T-helper 17 cell (primary cell): ENCODE data around the gene IL11RA. TPM values are rescaled to one million over a fixed set of nuclear protein-coding genes. Genes with fewer than 3 reads are reported as not detected.
"Not testable (repeated sequence)": the region's sequence is repeated elsewhere in the genome, so short reads cannot be mapped to it uniquely, and the experiment has no call there.

Experiments used
- ATAC-seq: fragments of 150-1000 bp; cut with Tn5 transposase; 2 replicates; pipeline ENCODE4 v1.10.0; 2021; ENCODE audit warnings: mild to moderate bottlenecking, moderate library complexity
- DNase-seq, 3 donors: peaks; one replicate each; pipeline versions ENCODE4 v3.0.0 to v3.0.0-alpha.2; 2020 to 2021
- H3K9me3 ChIP-seq: one replicate; pipeline ENCODE4 v1.7.0; 2013; ENCODE audit warnings: low read length, mild to moderate bottlenecking; ENCODE audit not compliant: control insufficient read depth, poor library complexity, severe bottlenecking
- H3K27ac Mint-ChIP-seq: one replicate; pipeline ENCODE4 v1.8.0; 2022; ENCODE audit warnings: mild to moderate bottlenecking, moderate library complexity, mixed read lengths
- H3K27me3 Mint-ChIP-seq: one replicate; pipeline ENCODE4 v1.8.0; 2022; ENCODE audit warnings: mixed read lengths
- H3K36me3 Mint-ChIP-seq: one replicate; pipeline ENCODE4 v1.8.0; 2022; ENCODE audit warnings: low read depth, mixed read lengths
- H3K4me1 Mint-ChIP-seq: one replicate; pipeline ENCODE4 v1.8.0; 2022; ENCODE audit warnings: mild to moderate bottlenecking, mixed read lengths
- H3K4me3 Mint-ChIP-seq: one replicate; pipeline ENCODE4 v1.8.0; 2022; ENCODE audit warnings: mild to moderate bottlenecking, moderate library complexity, mixed read lengths
- total RNA-seq, 4 donors: library from RNA in 2 of 4; stranded (reverse) in 2 of 4; gene quantifications; one replicate each; pipeline ENCODE4 v1.2.3 and lab custom pipeline; 2022 to 2026

Gene IL11RA
- total RNA-seq, 2 donors from 2014 or later: 168 to 195 TPM

DNA sequence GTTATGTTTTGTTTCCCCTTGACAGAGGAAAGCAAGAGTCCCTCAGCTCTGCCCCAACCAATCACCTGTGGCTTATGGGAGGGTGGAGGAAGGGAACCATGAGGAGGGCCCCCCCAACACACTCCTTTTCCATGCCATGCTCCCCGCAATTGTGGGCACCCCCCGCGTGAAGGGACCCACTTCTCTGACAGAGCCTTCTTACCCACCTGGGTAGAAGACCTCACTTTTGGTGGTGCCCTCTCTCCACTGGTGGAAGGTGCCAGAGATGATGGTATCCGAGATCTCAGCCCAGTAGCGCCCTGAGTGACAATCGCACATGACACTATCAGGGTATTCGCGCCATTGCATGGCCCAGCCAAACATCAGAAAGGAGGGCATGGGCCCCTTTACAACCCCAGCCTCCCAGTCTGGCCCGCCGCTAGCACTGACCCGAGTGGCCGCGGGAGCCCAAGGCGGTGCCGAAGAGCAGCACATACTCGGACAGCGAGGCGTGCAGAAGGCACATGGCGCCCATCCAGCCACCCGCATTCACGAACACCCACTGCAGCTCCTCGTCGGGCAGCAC, 15.1 kb upstream of the IL11RA start:
- no peaks in the 10 kb centered on the region for H3K27me3 Mint-ChIP-seq
- peaks cover 44% of the 10 kb centered on the region for H3K4me1 Mint-ChIP-seq
- no peaks in the 10 kb centered on the region for H3K9me3 ChIP-seq
- no peak for DNase-seq
- no peak for ATAC-seq
- peak overlapping the region; percentile 92 for H3K4me3 Mint-ChIP-seq
- H3K27ac Mint-ChIP-seq: peak overlapping the region; percentile 85
- H3K36me3 Mint-ChIP-seq: no peaks in the 10 kb centered on the region

DNA sequence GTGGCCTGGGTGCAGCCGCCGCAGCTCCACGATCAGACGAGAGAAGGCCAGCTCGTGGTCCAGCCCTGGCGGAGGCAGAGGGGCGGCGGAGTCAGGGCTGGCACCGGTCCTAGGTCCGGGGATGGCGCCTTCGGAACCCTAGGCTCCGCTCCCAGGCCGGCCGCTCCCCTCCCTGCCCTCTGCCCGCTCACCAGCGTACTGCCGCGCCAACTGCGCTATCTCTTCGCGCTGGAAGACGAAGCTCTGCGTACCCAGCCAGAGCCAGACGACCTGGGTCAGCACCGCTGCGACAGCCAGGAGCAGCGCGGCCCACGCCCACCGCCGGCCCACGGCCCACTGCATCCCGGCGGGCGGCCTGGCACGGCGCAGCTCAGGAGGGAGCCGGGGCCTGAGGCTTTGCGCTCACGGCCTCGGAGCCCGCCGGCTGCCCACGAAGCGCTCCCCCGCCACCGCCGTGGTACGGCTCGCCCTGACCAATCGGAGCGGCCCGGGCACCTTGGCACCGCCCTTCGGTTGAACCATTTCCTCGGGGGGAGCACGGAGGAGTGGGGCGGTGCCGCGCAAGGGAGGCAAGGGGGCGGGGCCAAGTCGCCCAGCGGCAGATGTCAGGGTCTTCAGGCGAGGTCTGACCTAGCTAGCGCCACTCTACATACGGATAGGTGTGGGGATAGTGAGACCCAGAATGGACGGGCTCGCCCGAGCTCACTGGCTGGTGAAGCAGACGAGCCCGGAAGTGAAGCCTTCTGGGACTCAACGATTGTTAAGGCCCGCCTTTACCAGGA, 14.4 kb upstream of the IL11RA start, which contains the start of gene SIGMAR1:
SIGMAR1 (minus strand) TSS at position 432 of the 782 bp plus-strand sequence; CDS start at position 342, 90 bp downstream.
- H3K9me3 ChIP-seq: no peaks in the 10 kb centered on the region
- Mint-ChIP-seq H3K36me3 (no peaks in the 10 kb centered on the region), H3K4me3 (peak within 1 kb of the TSS; percentile 92), H3K27me3 (no peaks in the 10 kb centered on the region), H3K4me1 (peaks cover 39% of the 10 kb centered on the region), H3K27ac (peak within 1 kb of the TSS; percentile 98)
- DNase-seq (peak; percentile 90 to 92 (median 91)), ATAC-seq (peak; percentile 95)

DNA sequence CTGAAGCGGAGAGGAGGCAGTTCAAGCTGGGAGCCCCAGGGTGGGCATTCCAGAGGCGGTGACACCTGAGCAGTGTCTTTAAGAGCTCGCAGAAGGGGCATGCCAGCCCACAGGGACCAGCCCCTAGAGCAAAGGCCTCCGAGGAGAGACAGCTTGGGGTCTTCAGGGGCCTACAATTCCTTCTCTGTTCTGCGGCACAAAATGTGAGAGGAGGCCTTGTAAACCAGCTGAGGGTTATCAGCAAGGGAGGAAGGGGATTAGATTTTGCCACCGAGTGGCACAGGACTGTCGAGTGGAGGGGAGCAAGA, 13.9 kb upstream of the IL11RA start:
- ATAC-seq (no peak), DNase-seq (no peak)
- H3K27ac Mint-ChIP-seq: peak overlapping the region; percentile 98
- H3K4me3 Mint-ChIP-seq: peak overlapping the region; percentile 92
- H3K36me3 Mint-ChIP-seq: no peaks in the 10 kb centered on the region
- no peaks in the 10 kb centered on the region for H3K27me3 Mint-ChIP-seq
- H3K9me3 ChIP-seq: no peaks in the 10 kb centered on the region
- peaks cover 36% of the 10 kb centered on the region for H3K4me1 Mint-ChIP-seq

DNA sequence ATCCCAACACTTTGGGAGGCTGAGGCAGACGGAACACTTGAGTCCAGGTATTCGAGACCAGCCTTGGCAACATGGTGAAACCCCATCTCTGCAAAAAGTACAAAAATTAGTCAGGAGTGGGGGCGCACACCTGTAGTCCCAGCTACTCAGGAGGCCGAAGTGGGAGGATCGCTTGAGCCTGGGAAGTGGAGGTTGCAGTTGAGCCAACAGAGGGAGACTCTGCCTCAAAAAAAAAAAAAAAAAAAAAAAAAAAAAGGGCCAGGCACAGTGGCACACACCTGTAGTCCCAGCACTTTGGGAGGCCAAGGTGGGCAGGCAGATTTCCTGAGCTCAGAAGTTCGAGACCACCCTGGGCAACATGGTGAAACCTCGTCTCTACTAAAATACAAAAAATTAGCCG, 12.7 kb upstream of the IL11RA start:
- not testable (repeated sequence) for H3K27me3 Mint-ChIP-seq, ATAC-seq, H3K4me3 Mint-ChIP-seq, H3K9me3 ChIP-seq, H3K27ac Mint-ChIP-seq, DNase-seq, H3K36me3 Mint-ChIP-seq
- H3K4me1 Mint-ChIP-seq: peaks cover 28% of the 10 kb centered on the region

DNA sequence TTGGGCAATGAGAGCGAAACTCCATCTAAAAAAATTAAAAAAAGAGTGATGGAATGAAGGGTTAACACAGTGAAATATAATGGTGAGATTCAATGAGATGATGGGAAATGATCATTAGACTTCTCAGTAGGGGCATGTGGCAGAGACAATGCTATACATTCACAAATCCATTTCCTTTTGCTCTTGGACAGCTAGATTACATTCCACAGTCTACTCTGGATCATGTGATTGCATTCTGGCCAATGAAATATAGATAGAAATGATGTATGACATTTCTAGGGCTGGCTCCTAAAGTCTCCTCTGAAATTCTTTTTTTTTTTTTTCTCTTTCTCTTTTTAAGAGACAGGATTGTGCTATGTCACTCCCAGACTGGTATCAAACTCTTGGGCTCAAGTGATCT, 9.3 kb upstream of the IL11RA start:
- ATAC-seq: no peak
- Mint-ChIP-seq H3K36me3 (no peaks in the 10 kb centered on the region), H3K27ac (no peak overlapping the region), H3K4me1 (peaks cover 19% of the 10 kb centered on the region), H3K27me3 (no peaks in the 10 kb centered on the region), H3K4me3 (no peak overlapping the region)
- no peak for DNase-seq
- H3K9me3 ChIP-seq: no peaks in the 10 kb centered on the region

DNA sequence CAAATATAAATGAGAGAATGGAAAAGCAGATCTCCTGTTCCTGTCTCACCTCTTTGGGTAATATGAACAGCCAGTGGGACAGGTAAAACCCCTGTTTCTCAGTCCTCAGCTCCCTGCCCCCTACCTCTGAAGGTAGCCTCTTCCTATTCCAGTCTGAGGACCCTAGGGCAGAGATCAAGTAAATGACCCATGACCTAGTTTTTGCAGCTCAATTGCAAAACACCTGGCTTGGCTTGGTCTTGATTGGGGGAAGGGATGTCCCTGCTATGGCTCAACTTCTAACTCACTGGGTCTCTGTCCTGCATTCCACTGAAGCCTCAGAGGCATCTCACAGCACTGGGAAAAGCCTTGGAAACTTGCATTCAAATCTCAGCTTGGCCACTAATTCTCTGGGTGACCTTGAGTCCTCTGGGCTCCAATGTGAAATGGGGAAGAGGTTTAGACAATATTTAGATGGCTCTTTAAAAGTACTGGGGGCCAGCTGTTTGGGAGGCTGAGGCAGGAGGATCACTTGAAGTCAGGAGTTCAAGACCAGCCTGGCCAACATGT, 7.1 kb upstream of the IL11RA start:
- no peak for DNase-seq
- Mint-ChIP-seq H3K27me3 (no peaks in the 10 kb centered on the region), H3K4me3 (no peak overlapping the region), H3K36me3 (peaks cover 5% of the 10 kb centered on the region), H3K4me1 (peaks cover 26% of the 10 kb centered on the region), H3K27ac (no peak overlapping the region)
- no peak for ATAC-seq
- H3K9me3 ChIP-seq: no peaks in the 10 kb centered on the region

DNA sequence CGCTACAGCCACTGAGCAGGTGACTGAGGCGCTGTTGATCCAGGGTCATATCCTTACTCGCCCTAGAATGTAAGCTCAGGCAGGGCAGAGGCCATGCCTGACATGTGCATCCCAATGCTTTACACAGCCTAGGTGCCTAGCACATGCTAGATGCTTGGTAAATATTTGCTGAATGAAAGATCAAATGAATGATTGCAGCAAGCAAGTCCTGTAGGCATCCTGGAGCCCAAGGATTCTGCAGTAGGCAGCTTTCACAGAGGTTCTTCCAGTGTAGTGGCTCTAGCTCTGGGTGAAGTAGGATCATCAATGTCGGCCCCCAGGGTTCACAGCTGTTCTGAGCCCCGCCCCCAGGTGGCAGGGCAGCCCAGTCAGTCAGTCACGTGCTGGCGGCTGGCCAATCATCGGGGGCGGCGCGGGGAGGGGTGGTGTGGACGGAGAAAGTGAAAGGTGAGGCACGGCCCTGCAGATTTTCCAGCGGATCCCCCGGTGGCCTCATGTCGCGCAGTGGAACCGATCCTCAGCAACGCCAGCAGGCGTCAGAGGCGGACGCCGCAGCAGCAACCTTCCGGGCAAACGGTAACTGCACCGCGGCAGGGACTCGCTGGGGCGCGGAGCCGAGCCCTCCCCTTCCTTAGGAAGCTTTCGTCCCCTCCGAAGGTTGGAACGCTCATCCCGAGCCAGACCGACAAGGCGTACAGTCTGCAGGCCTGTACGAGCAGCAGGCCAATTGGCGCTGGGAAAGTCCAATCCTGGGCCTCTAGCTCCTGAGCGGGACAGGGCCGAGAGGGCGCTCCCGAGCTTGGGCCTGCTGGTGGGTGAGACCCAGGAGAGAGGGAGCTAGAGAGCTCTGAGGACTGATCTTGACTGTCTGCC, 5.5 kb upstream of the IL11RA start, which contains the start of gene GALT:
GALT (plus strand) TSS at position 465 of the 873 bp plus-strand sequence; CDS start at position 495, 30 bp downstream.
- Mint-ChIP-seq H3K27me3 (no peaks in the 10 kb centered on the region), H3K4me3 (peak within 1 kb of the TSS; percentile 95), H3K27ac (peak within 1 kb of the TSS; percentile 87), H3K4me1 (peaks cover 24% of the 10 kb centered on the region), H3K36me3 (peaks cover 5% of the 10 kb centered on the region)
- no peaks in the 10 kb centered on the region for H3K9me3 ChIP-seq
- DNase-seq: peak; percentile 93 to 95 (median 93)
- ATAC-seq: peak; percentile 91

DNA sequence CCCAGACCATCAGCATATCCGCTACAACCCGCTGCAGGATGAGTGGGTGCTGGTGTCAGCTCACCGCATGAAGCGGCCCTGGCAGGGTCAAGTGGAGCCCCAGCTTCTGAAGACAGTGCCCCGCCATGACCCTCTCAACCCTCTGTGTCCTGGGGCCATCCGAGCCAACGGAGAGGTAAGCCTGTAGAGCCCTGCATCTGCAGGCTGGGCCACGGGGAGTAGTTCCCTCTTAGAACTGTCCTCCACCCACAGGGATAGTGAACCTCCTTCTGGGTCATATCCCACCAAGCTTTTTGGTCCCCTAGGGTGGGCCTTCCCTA, 4.9 kb upstream of the IL11RA start:
- Mint-ChIP-seq H3K36me3 (peaks cover 5% of the 10 kb centered on the region), H3K4me3 (peak overlapping the region; percentile 95), H3K27me3 (no peaks in the 10 kb centered on the region), H3K27ac (peak overlapping the region; percentile 87), H3K4me1 (peaks cover 26% of the 10 kb centered on the region)
- ATAC-seq: no peak
- DNase-seq: no peak
- no peaks in the 10 kb centered on the region for H3K9me3 ChIP-seq

DNA sequence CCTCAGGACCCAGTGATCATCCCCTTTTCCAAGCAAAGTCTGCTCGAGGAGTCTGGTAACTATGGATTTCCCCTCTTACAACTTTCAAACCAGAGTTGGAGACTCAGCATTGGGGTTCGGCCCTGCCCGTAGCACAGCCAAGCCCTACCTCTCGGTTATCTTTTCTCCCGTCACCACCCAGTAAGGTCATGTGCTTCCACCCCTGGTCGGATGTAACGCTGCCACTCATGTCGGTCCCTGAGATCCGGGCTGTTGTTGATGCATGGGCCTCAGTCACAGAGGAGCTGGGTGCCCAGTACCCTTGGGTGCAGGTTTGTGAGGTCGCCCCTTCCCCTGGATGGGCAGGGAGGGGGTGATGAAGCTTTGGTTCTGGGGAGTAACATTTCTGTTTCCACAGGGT, 4.3 kb upstream of the IL11RA start:
- H3K36me3 Mint-ChIP-seq: peaks cover 8% of the 10 kb centered on the region
- no peaks in the 10 kb centered on the region for H3K27me3 Mint-ChIP-seq
- H3K9me3 ChIP-seq: no peaks in the 10 kb centered on the region
- DNase-seq: no peak
- peaks cover 32% of the 10 kb centered on the region for H3K4me1 Mint-ChIP-seq
- ATAC-seq: peak; percentile 10
- peak overlapping the region; percentile 87 for H3K27ac Mint-ChIP-seq
- peak overlapping the region; percentile 95 for H3K4me3 Mint-ChIP-seq

DNA sequence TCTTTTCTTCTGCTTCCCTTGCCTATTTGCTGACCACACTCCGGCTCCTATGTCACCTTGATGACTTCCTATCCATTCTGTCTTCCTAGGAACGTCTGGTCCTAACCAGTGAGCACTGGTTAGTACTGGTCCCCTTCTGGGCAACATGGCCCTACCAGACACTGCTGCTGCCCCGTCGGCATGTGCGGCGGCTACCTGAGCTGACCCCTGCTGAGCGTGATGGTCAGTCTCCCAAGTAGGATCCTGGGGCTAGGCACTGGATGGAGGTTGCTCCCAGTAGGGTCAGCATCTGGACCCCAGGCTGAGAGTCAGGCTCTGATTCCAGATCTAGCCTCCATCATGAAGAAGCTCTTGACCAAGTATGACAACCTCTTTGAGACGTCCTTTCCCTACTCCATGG, 3.3 kb upstream of the IL11RA start:
- Mint-ChIP-seq H3K27me3 (no peaks in the 10 kb centered on the region), H3K4me3 (peak overlapping the region; percentile 43), H3K36me3 (peaks cover 8% of the 10 kb centered on the region), H3K27ac (no peak overlapping the region), H3K4me1 (peaks cover 38% of the 10 kb centered on the region)
- no peaks in the 10 kb centered on the region for H3K9me3 ChIP-seq
- DNase-seq (no peak), ATAC-seq (no peak)

DNA sequence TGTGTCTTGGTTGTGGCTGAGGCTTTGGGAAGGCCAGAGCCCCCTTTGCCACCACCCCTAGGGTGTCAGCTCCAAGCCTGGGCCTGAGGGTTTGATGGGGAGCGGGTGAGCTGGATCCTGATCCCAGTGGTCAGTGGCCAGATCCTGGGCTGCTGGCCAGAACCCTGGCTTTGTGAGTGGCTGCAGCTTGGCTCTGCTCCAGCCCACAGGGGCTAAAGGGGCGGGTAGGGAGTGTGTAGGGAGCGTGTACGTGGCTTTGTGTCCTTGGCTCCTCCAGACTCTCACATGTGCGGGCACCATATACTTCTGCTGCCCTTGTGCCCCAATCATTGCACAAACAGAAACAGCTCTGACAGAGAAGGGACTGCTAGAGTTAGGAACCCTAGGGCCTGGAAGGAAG, 1.2 kb upstream of the IL11RA start:
- Mint-ChIP-seq H3K27me3 (no peaks in the 10 kb centered on the region), H3K4me1 (peaks cover 45% of the 10 kb centered on the region), H3K4me3 (no peak overlapping the region), H3K27ac (peak overlapping the region; percentile 62), H3K36me3 (peaks cover 8% of the 10 kb centered on the region)
- ATAC-seq (no peak), DNase-seq (no peak)
- H3K9me3 ChIP-seq: no peaks in the 10 kb centered on the region

DNA sequence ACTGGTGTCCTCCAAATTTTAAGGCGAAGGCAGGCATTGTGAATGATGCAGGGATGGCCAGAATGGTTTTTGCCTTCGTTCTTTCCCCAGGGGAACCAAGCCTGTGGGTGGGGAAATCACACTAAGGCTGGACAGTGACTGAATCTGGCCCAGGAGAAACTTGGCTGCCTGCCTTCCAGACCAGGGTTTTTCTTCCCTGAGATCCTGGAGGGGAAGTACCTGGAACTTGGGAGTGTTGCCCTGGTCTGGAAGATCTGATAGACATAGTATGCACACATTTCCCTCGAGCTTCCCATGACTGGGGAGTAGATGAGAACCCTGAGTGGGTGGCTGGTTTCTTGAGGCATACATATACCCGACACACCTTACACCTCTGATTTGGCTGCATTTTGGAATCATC, 664 bp upstream of the IL11RA start:
- Mint-ChIP-seq H3K4me3 (no peak overlapping the region), H3K4me1 (peaks cover 47% of the 10 kb centered on the region), H3K27ac (no peak overlapping the region), H3K36me3 (peaks cover 8% of the 10 kb centered on the region), H3K27me3 (no peaks in the 10 kb centered on the region)
- no peaks in the 10 kb centered on the region for H3K9me3 ChIP-seq
- DNase-seq: no peak
- ATAC-seq: no peak

DNA sequence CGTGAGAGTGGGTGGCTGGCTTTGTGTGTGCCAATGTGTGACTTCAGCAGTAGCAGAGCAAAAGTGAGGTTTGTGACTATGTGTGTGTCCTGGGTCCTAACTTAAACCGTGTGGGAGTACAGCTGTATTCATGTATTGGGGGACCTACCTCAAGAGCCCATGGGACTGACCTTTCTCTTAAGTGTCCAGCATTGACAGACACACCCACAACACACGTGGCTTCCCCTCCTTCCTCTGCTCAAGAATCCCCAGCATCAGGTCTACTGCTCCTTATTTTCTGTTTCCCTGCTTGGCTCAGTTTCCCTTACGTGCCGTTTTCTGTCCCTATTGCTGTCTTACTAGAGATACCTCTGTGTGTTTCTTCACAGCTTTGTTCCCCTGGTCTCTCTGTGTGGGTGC, 616 bp downstream of the IL11RA start:
- H3K9me3 ChIP-seq: no peaks in the 10 kb centered on the region
- Mint-ChIP-seq H3K27ac (peak overlapping the region; percentile 87), H3K4me1 (peaks cover 46% of the 10 kb centered on the region), H3K27me3 (no peaks in the 10 kb centered on the region), H3K4me3 (peak overlapping the region; percentile 78), H3K36me3 (peaks cover 8% of the 10 kb centered on the region)
- DNase-seq: no peak
- no peak for ATAC-seq
